A549 (cell line): ENCODE measurements around the gene TMEM163. TPM values are rescaled to one million over a fixed set of nuclear protein-coding genes. Genes with fewer than 3 reads are reported as not detected.

Experiments used
- ATAC-seq, 2 experiments: fragments of 200-7000 bp in 1 of 2; fragments of >200 bp in 1 of 2; cut with Nextera tagmentation in 1 of 2; cut with Tn5 transposase in 1 of 2; 3 replicates each; pipeline versions ENCODE4 v1.8.0 to v1.9.1; 2018 to 2020; ENCODE audit warnings: mild to moderate bottlenecking in 1 of 2, moderate library complexity in 1 of 2
- CTCF ChIA-PET: fragments of 300-600 bp; sonication (Branson Sonifier 250); formaldehyde crosslinking; extraction: SDS; loops from one replicate; lab custom pipeline; 2021; ENCODE audit warnings: antibody characterized with exemption, inconsistent platforms; lab: Yijun Ruan, JAX
- POLR2A ChIA-PET: fragments of 350-600 bp; formaldehyde crosslinking; extraction: SDS; loops from one replicate; lab custom pipeline; 2021; ENCODE audit warnings: antibody characterized with exemption, inconsistent platforms; lab: Yijun Ruan, JAX
- DNase-seq, 2 experiments: peaks; one replicate each; pipeline versions ENCODE4 v3.0.0 to v3.0.0-alpha.2; 2011 to 2016; ENCODE audit warnings: low read depth in 1 of 2, low spot score in 1 of 2
- FAIRE-seq: peaks from 2 replicates; lab custom pipeline; 2011; peaks lifted over from hg19 to GRCh38; lab: Jason Lieb, UNC
- H3K27ac ChIP-seq, 2 experiments: fragments of >200 bp; sonication (Bioruptor Twin); formaldehyde crosslinking; 3 replicates each; pipeline ENCODE4 v1.5.1; 2016 to 2017
- H3K4me1 ChIP-seq: fragments of >200 bp; sonication (Bioruptor Twin); formaldehyde crosslinking; 3 replicates; pipeline ENCODE4 v1.6.1; 2016
- H3K4me2 ChIP-seq: fragments of >200 bp; sonication (Bioruptor Twin); formaldehyde crosslinking; 3 replicates; pipeline ENCODE4 v1.6.1; 2016
- H3K4me3 ChIP-seq: fragments of >200 bp; sonication (Bioruptor Twin); formaldehyde crosslinking; 3 replicates; pipeline ENCODE4 v1.5.1; 2016
- H3K9me3 ChIP-seq: fragments of >200 bp; sonication (Bioruptor Twin); formaldehyde crosslinking; 3 replicates; pipeline ENCODE4 v1.6.1; 2016
- BCL3 ChIP-seq: fragments of >200 bp; sonication (Bioruptor Twin); formaldehyde crosslinking; IDR thresholded peaks from 3 replicates; pipeline ENCODE4 v1.6.1; 2016
- BHLHE40 ChIP-seq: IDR thresholded peaks from 2 replicates; pipeline ENCODE4 v1.6.1; 2012; ENCODE audit warnings: low read depth, low read length, inconsistent platforms
- CHD4 ChIP-seq: fragments of 200-600 bp; sonication (generic); IDR thresholded peaks from 2 replicates; pipeline ENCODE4 v1.6.1; 2016; ENCODE audit warnings: antibody characterized with exemption, mild to moderate bottlenecking, borderline replicate concordance
- ELK1 ChIP-seq: fragments of 150-350 bp; IDR thresholded peaks from 2 replicates; pipeline ENCODE4 v1.6.1; 2014; ENCODE audit warnings: low read depth, mild to moderate bottlenecking, low read length
- FOSL2 ChIP-seq, 2 experiments: fragments of 450-650 bp in 1 of 2; fragments of >200 bp in 1 of 2; sonication (Bioruptor Twin) in 1 of 2; formaldehyde crosslinking; IDR thresholded peaks; 2 replicates each; pipeline versions ENCODE4 v1.5.0 to v1.6.1; 2016 to 2020; ENCODE audit warnings: mild to moderate bottlenecking in 1 of 2, moderate library complexity in 1 of 2
- HOXA7 ChIP-seq: fragments of 250-450 bp; sonication (Bioruptor Pico); IDR thresholded peaks from 2 replicates; pipeline ENCODE4 v1.5.0; 2020; ENCODE audit warnings: mild to moderate bottlenecking, moderate library complexity
- HOXB13 ChIP-seq: fragments of 250-450 bp; sonication (Bioruptor Pico); IDR thresholded peaks from 2 replicates; pipeline ENCODE4 v1.5.0; 2020; ENCODE audit warnings: low read depth, mild to moderate bottlenecking, moderate library complexity
- MAX ChIP-seq: IDR thresholded peaks from 2 replicates; pipeline ENCODE4 v1.6.1; 2012
- MAZ ChIP-seq: fragments of 150-350 bp; IDR thresholded peaks from 2 replicates; pipeline ENCODE4 v1.6.1; 2014; ENCODE audit warnings: antibody characterized with exemption, low read depth, low read length, borderline replicate concordance
- MYC ChIP-seq: IDR thresholded peaks from 2 replicates; pipeline ENCODE4 v1.6.1; 2012; ENCODE audit warnings: mild to moderate bottlenecking, inconsistent platforms, low read length, improper control_type of control experiment, borderline replicate concordance
- PHF8 ChIP-seq: fragments of 200-600 bp; sonication (generic); IDR thresholded peaks from 2 replicates; pipeline ENCODE4 v1.6.1; 2016; ENCODE audit warnings: low read depth, mild to moderate bottlenecking, antibody characterized with exemption, moderate library complexity, borderline replicate concordance
- POLR2A ChIP-seq: IDR thresholded peaks from 2 replicates; pipeline ENCODE4 v1.6.1; 2012; ENCODE audit warnings: mild to moderate bottlenecking, low read length
- REST ChIP-seq: fragments of 200-600 bp; sonication (generic); IDR thresholded peaks from 2 replicates; pipeline ENCODE4 v1.6.1; 2016; ENCODE audit warnings: antibody characterized with exemption, mild to moderate bottlenecking, moderate library complexity
- RFX5 ChIP-seq: fragments of 450-650 bp; IDR thresholded peaks from 2 replicates; pipeline ENCODE4 v1.7.1; 2014; ENCODE audit warnings: antibody characterized with exemption, mild to moderate bottlenecking, moderate library complexity
- SREBF2 ChIP-seq: fragments of 450-650 bp; IDR thresholded peaks from 2 replicates; pipeline ENCODE4 v1.6.1; 2014; ENCODE audit warnings: mild to moderate bottlenecking, moderate library complexity
- ZNF302 ChIP-seq: fragments of 250-450 bp; sonication (Bioruptor Pico); IDR thresholded peaks from 2 replicates; pipeline ENCODE4 v1.9.0; 2021; ENCODE audit warnings: inconsistent platforms, mild to moderate bottlenecking, moderate library complexity
- WGBS: methylation state at CpG from one replicate; pipeline ENCODE4 v1.1.6; 2017; ENCODE audit errors: missing lambda C conversion rate; 5-methylcytosine and 5-hydroxymethylcytosine counted together
- polyA minus RNA-seq: library from RNA; depleted of rRNA, polyadenylated mRNA; stranded (reverse); fragments of >200 nt; gene quantifications from 2 replicates; pipeline ENCODE4 v1.2.3, GENCODE V29; 2011; rRNA and poly(A)+ RNA removed
- polyA plus RNA-seq, 4 experiments: library from polyadenylated mRNA; depleted of rRNA in 3 of 4; stranded (reverse); fragments of >200 nt; fragmentation: RNase III in 1 of 4; extraction: RNeasy Plus Mini Kit Qiagen cat#74134 plus additional on column Dnase treatment in 1 of 4; gene quantifications; 2 replicates in 3 of 4; 3 replicates in 1 of 4; pipeline ENCODE4 v1.2.3, GENCODE V29; 2011 to 2017

The TMEM163 gene
- polyA plus RNA-seq (2011; rRNA removed) (not detected in 2 replicates), polyA plus RNA-seq (2017; fragmentation: RNase III; extraction: RNeasy Plus Mini Kit Qiagen cat#74134 plus additional on column Dnase treatment) (0.07 TPM in 1 of 3 replicates, not detected in the others), polyA minus RNA-seq (not detected in 2 replicates)
- polyA plus RNA-seq (2012; cell fraction: cytosol; rRNA removed) = not detected in 2 replicates
- polyA plus RNA-seq (2012; cell fraction: nucleus; rRNA removed) = 0.02 TPM in 1 of 2 replicates, not detected in the other

- peak within 1 kb of the TSS; percentile 56 for H3K4me3 ChIP-seq
- CTCF ChIA-PET = no interaction called here
- ATAC-seq (peak; percentile 67), DNase-seq (no peak), FAIRE-seq (no peak)
- 88% methylated on average over 11 of the region's 99 CpGs for WGBS
- TF ChIP-seq FOSL2 (IDR thresholded peaks at IDR 0.05) (no peak), FOSL2 (CRISPR knock-in tag; IDR thresholded peaks at IDR 0.05) (no peak), RFX5 (no peak), MAX (no peak), MAZ (no peak), CHD4 (no peak), BCL3 (no peak)
- H3K4me1 ChIP-seq = peaks cover 6% of the 10 kb centered on the region; the same call in 1 of the 3 replicates
- H3K4me2 ChIP-seq = peak within 1 kb of the TSS; percentile 98
- POLR2A ChIA-PET = no interaction called here
- H3K27ac ChIP-seq = peak within 1 kb of the TSS in 1 of 2 experiments; percentile 66; a peak in 3 of 6 replicates
- no peaks in the 10 kb centered on the region for H3K9me3 ChIP-seq
Measured at GRCh38 chr2:134718817-134719814, at the start of gene TMEM163. TSS of gene TMEM163 (minus strand) at chr2:134719000.

GRCh38 chr2:134766583-134766982 lies 47.8 kb upstream of the TMEM163 start:
- Histone ChIP-seq H3K27ac (no peak overlapping the region), H3K4me3 (no peak overlapping the region), H3K4me1 (no peaks in the 10 kb centered on the region), H3K4me2 (no peak overlapping the region), H3K9me3 (no peaks in the 10 kb centered on the region)
- 16% methylated on average over 5 of the region's 5 CpGs for WGBS
- DNase-seq (no peak), FAIRE-seq (no peak), ATAC-seq (no peak)
- CTCF ChIA-PET = no interaction called here
- TF ChIP-seq SREBF2 (no peak), ZNF302 (CRISPR knock-in tag) (no peak), HOXB13 (CRISPR knock-in tag) (no peak), POLR2A (no peak), ELK1 (no peak), MYC (no peak), HOXA7 (CRISPR knock-in tag) (no peak), BHLHE40 (no peak), CHD4 (no peak), REST (no peak), PHF8 (no peak)
- POLR2A ChIA-PET = no interaction called here
